ENCODE data around the gene NRP2. TPM values are rescaled to one million over a fixed set of nuclear protein-coding genes. Genes with fewer than 3 reads are reported as not detected.

The NRP2 gene
- total and polyA plus RNA-seq, 2 donors (not counting 1 experiment from before 2014, with no cell fraction given): 16.6 to 28.7 TPM

GRCh38 chr2:205725059-205725458 is 42.8 kb downstream of the NRP2 start:
- Histone ChIP-seq H3K27ac (ENCODE audit: insufficient read depth, low read length) (no peak overlapping the region), H3K79me2 (ENCODE audit: control insufficient read depth, insufficient read depth, low read length) (no peaks in the 10 kb centered on the region), H3K9me3 (ENCODE audit: control insufficient read depth, insufficient read depth, low read depth, low read length) (no peaks in the 10 kb centered on the region), H3K36me3 (ENCODE audit: control insufficient read depth, insufficient read depth, low read length) (peaks cover 2% of the 10 kb centered on the region), H3K4me3 (replicated peaks in 1 of 4; ENCODE audit: control extremely low read depth in 1 of 4, insufficient read depth in 1 of 4, low read depth in 3 of 4, low read length in 4 of 4) (no peak overlapping the region), H2AFZ (ENCODE audit: low read length) (no peak overlapping the region), H3K27me3 (ENCODE audit: control insufficient read depth, insufficient read depth, low read length) (no peaks in the 10 kb centered on the region), H3K4me2 (ENCODE audit: extremely low read depth, insufficient read depth, low read length) (no peak overlapping the region), H3K4me1 (ENCODE audit: control insufficient read depth, extremely low read depth, insufficient read depth, low read length) (no peaks in the 10 kb centered on the region), H4K20me1 (ENCODE audit: control insufficient read depth, extremely low read depth, insufficient read depth, low read length) (no peaks in the 10 kb centered on the region), H3K9ac (ENCODE audit: insufficient read depth, low read length) (no peak overlapping the region)
- DNase-seq (ENCODE audit: low read depth in 2 of 2): no peak
- TF ChIP-seq CTCF (conservative IDR thresholded peaks at IDR 0.05 in 1 of 2, IDR thresholded peaks at IDR 0.05 in 1 of 2; ENCODE audit: low read depth in 1 of 2, low read length in 2 of 2) (no peak), EZH2 (IDR thresholded peaks at IDR 0.05; ENCODE audit: low read length, missing control alignments) (no peak)

GRCh38 chr2:205726506-205726905 is 44.2 kb downstream of the NRP2 start:
- H3K4me1 ChIP-seq (ENCODE audit: control insufficient read depth, extremely low read depth, insufficient read depth, low read length): peaks cover 12% of the 10 kb centered on the region
- no peak overlapping the region for H3K27ac ChIP-seq (ENCODE audit: insufficient read depth, low read length)
- no peaks in the 10 kb centered on the region for H4K20me1 ChIP-seq (ENCODE audit: control insufficient read depth, extremely low read depth, insufficient read depth, low read length)
- no peaks in the 10 kb centered on the region for H3K9me3 ChIP-seq (ENCODE audit: control insufficient read depth, insufficient read depth, low read depth, low read length)
- H3K27me3 ChIP-seq (ENCODE audit: control insufficient read depth, insufficient read depth, low read length): no peaks in the 10 kb centered on the region
- TF ChIP-seq CTCF (conservative IDR thresholded peaks at IDR 0.05 in 1 of 2, IDR thresholded peaks at IDR 0.05 in 1 of 2; ENCODE audit: low read depth in 1 of 2, low read length in 2 of 2) (no peak), EZH2 (IDR thresholded peaks at IDR 0.05; ENCODE audit: low read length, missing control alignments) (no peak)
- H3K36me3 ChIP-seq (ENCODE audit: control insufficient read depth, insufficient read depth, low read length): peaks cover 2% of the 10 kb centered on the region
- no peak overlapping the region for H3K4me2 ChIP-seq (ENCODE audit: extremely low read depth, insufficient read depth, low read length)
- no peak overlapping the region for H3K9ac ChIP-seq (ENCODE audit: insufficient read depth, low read length)
- H2AFZ ChIP-seq (ENCODE audit: low read length): no peak overlapping the region
- no peak overlapping the region for H3K4me3 ChIP-seq (replicated peaks in 1 of 4; ENCODE audit: control extremely low read depth in 1 of 4, insufficient read depth in 1 of 4, low read depth in 3 of 4, low read length in 4 of 4)
- H3K79me2 ChIP-seq (ENCODE audit: control insufficient read depth, insufficient read depth, low read length): no peaks in the 10 kb centered on the region
- DNase-seq (ENCODE audit: low read depth in 2 of 2): no peak

- Histone ChIP-seq H4K20me1 (ENCODE audit: control insufficient read depth, extremely low read depth, insufficient read depth, low read length) (no peaks in the 10 kb centered on the region), H3K4me3 (replicated peaks in 1 of 4; ENCODE audit: control extremely low read depth in 1 of 4, insufficient read depth in 1 of 4, low read depth in 3 of 4, low read length in 4 of 4) (no peak overlapping the region), H3K27me3 (ENCODE audit: control insufficient read depth, insufficient read depth, low read length) (no peaks in the 10 kb centered on the region), H3K4me1 (ENCODE audit: control insufficient read depth, extremely low read depth, insufficient read depth, low read length) (peaks cover 16% of the 10 kb centered on the region), H3K4me2 (ENCODE audit: extremely low read depth, insufficient read depth, low read length) (no peak overlapping the region), H3K9me3 (ENCODE audit: control insufficient read depth, insufficient read depth, low read depth, low read length) (no peaks in the 10 kb centered on the region), H2AFZ (ENCODE audit: low read length) (no peak overlapping the region), H3K27ac (ENCODE audit: insufficient read depth, low read length) (no peak overlapping the region), H3K9ac (ENCODE audit: insufficient read depth, low read length) (no peak overlapping the region), H3K36me3 (ENCODE audit: control insufficient read depth, insufficient read depth, low read length) (peaks cover 2% of the 10 kb centered on the region), H3K79me2 (ENCODE audit: control insufficient read depth, insufficient read depth, low read length) (no peaks in the 10 kb centered on the region)
- DNase-seq (ENCODE audit: low read depth in 2 of 2): no peak
- TF ChIP-seq CTCF (conservative IDR thresholded peaks at IDR 0.05 in 1 of 2, IDR thresholded peaks at IDR 0.05 in 1 of 2; ENCODE audit: low read depth in 1 of 2, low read length in 2 of 2): no peak
- no peak for TF ChIP-seq EZH2 (IDR thresholded peaks at IDR 0.05; ENCODE audit: low read length, missing control alignments)
Observed at GRCh38 chr2:205727174-205727573, 44.9 kb downstream of the NRP2 start.

All from fibroblast of lung (primary cell).